CD4-positive, alpha-beta T cell treated with Interleukin-21 for 1 hour (primary cell): ENCODE data around the gene ADGRG6.
A peak's percentile ranks its signal among the peaks of the same experiment; 100 is the strongest.
"Not testable (repeated sequence)": the region's sequence is repeated elsewhere in the genome, so short reads cannot be mapped to it uniquely, and the experiment has no call there.

Experiments used
- DNase-seq: peaks from one replicate; pipeline ENCODE4 v3.0.0-alpha.2; 2020

ADGRG6 gene

GRCh38 chr6:142454848-142455247 lies 153.0 kb downstream of the ADGRG6 start:
- not testable (repeated sequence) for DNase-seq

- DNase-seq: no peak
Observed at GRCh38 chr6:142455957-142456589, 154.3 kb downstream of the ADGRG6 start.

GRCh38 chr6:142457638-142458406 lies 156.0 kb downstream of the ADGRG6 start:
- no peak for DNase-seq

- no peak for DNase-seq
Observed at GRCh38 chr6:142458836-142459235, 157.0 kb downstream of the ADGRG6 start.

- DNase-seq: no peak
Observed at GRCh38 chr6:142459271-142459670, 157.5 kb downstream of the ADGRG6 start.

GRCh38 chr6:142462260-142462659 lies 160.5 kb downstream of the ADGRG6 start:
- no peak for DNase-seq

GRCh38 chr6:142463988-142464387 lies 162.2 kb downstream of the ADGRG6 start:
- DNase-seq: no peak

GRCh38 chr6:142469220-142469619 lies 167.4 kb downstream of the ADGRG6 start:
- no peak for DNase-seq

GRCh38 chr6:142470421-142470820 lies 168.6 kb downstream of the ADGRG6 start:
- DNase-seq: no peak

GRCh38 chr6:142474531-142475289 lies 172.9 kb downstream of the ADGRG6 start:
- DNase-seq: peak; percentile 43

GRCh38 chr6:142476452-142476851 lies 174.6 kb downstream of the ADGRG6 start:
- DNase-seq: no peak

- DNase-seq: no peak
Observed at GRCh38 chr6:142478117-142478516, 176.3 kb downstream of the ADGRG6 start.

GRCh38 chr6:142481466-142481865 lies 179.7 kb downstream of the ADGRG6 start:
- no peak for DNase-seq

- no peak for DNase-seq
Observed at GRCh38 chr6:142482249-142482648, 180.4 kb downstream of the ADGRG6 start.

GRCh38 chr6:142482974-142483373 lies 181.2 kb downstream of the ADGRG6 start:
- no peak for DNase-seq

- no peak for DNase-seq
Observed at GRCh38 chr6:142485256-142485655, 183.4 kb downstream of the ADGRG6 start.

- DNase-seq: no peak
Observed at GRCh38 chr6:142489722-142490610, 188.2 kb downstream of the ADGRG6 start.
